ENCODE data around the gene FAM83D. TPM values are rescaled to one million over a fixed set of nuclear protein-coding genes. Genes with fewer than 3 reads are reported as not detected.

Gene FAM83D
- total RNA-seq, 2 experiments from 2014 or later = 10.5 to 12.4 TPM

Other genes with a start within 250 kb of the FAM83D start
- not detected for gene SLC32A1, start 201.9 kb upstream of the FAM83D start, total RNA-seq
- gene ACTR5, start 178.0 kb upstream of the FAM83D start, total RNA-seq = 1 to 10 TPM; 6.3 to 8.4 TPM
- gene PPP1R16B, start 120.7 kb upstream of the FAM83D start, total RNA-seq = 10 to 100 TPM; 78.8 to 84.0 TPM
- 10 to 100 TPM in 1 of 2 experiments, 1 to 10 TPM in 1; 8.7 to 12.0 TPM for gene DHX35, start 35.9 kb downstream of the FAM83D start, total RNA-seq